ENCODE data around the gene PPME1.
A peak's percentile ranks its signal among the peaks of the same experiment; 100 is the strongest.

The PPME1 gene

GRCh38 chr11:74278103-74278502 lies 107.0 kb downstream of the PPME1 start:
- no peak overlapping the region for H3K4me2 ChIP-seq (ENCODE audit: low read length)
- no peak overlapping the region for H3K27ac ChIP-seq (ENCODE audit: low read depth, low read length)
- H2BK120ac ChIP-seq (ENCODE audit: low read depth, low read length): no peak overlapping the region
- no peak overlapping the region for H2AK5ac ChIP-seq (ENCODE audit: low read length)
- no peak overlapping the region for H4K8ac ChIP-seq (ENCODE audit: low read depth, low read length)
- no peak overlapping the region for H2BK15ac ChIP-seq (replicated peaks; ENCODE audit: low read depth)
- H4K5ac ChIP-seq (ENCODE audit: low read length): no peak overlapping the region
- H3K79me1 ChIP-seq (ENCODE audit: low read length): no peaks in the 10 kb centered on the region
- no peak overlapping the region for H3K23ac ChIP-seq (ENCODE audit: low read length)
- no peak overlapping the region for H3K4ac ChIP-seq (ENCODE audit: low read depth, low read length)
- H3K4me3 ChIP-seq (ENCODE audit: low read length): no peak overlapping the region
- H3K79me2 ChIP-seq (ENCODE audit: control insufficient read depth, insufficient read depth, low read length): no peaks in the 10 kb centered on the region
- H3K56ac ChIP-seq (ENCODE audit: low read length): no peak overlapping the region
- H3K27me3 ChIP-seq (ENCODE audit: insufficient read depth, low read length, poor library complexity): no peaks in the 10 kb centered on the region
- no peaks in the 10 kb centered on the region for H3K4me1 ChIP-seq (ENCODE audit: control insufficient read depth, low read depth, low read length)
- no CpG with 5 or more reads among the region's 2 CpGs for WGBS (ENCODE audit: extremely low coverage, insufficient coverage, low lambda C conversion rate)
- H3K36me3 ChIP-seq (ENCODE audit: control insufficient read depth, insufficient read depth, low read length): no peaks in the 10 kb centered on the region
- H2BK5ac ChIP-seq (ENCODE audit: low read length): no peak overlapping the region
- no peak for DNase-seq
- no peak overlapping the region for H3K9ac ChIP-seq (ENCODE audit: low read length)
- H3K18ac ChIP-seq (ENCODE audit: low read length): no peak overlapping the region

GRCh38 chr11:74278721-74279161 lies 107.7 kb downstream of the PPME1 start:
- DNase-seq: peak; percentile 22

GRCh38 chr11:74279256-74279655 lies 108.2 kb downstream of the PPME1 start:
- Histone ChIP-seq H4K8ac (ENCODE audit: low read depth, low read length) (no peak overlapping the region), H3K23ac (ENCODE audit: low read length) (no peak overlapping the region), H3K27me3 (ENCODE audit: insufficient read depth, low read length, poor library complexity) (no peaks in the 10 kb centered on the region), H4K5ac (ENCODE audit: low read length) (no peak overlapping the region), H3K27ac (ENCODE audit: low read depth, low read length) (no peak overlapping the region), H2AK5ac (ENCODE audit: low read length) (no peak overlapping the region), H3K56ac (ENCODE audit: low read length) (no peak overlapping the region), H3K79me1 (ENCODE audit: low read length) (no peaks in the 10 kb centered on the region), H2BK15ac (replicated peaks; ENCODE audit: low read depth) (no peak overlapping the region), H3K4me2 (ENCODE audit: low read length) (no peak overlapping the region), H2BK5ac (ENCODE audit: low read length) (no peak overlapping the region), H2BK120ac (ENCODE audit: low read depth, low read length) (no peak overlapping the region), H3K9ac (ENCODE audit: low read length) (no peak overlapping the region), H3K79me2 (ENCODE audit: control insufficient read depth, insufficient read depth, low read length) (no peaks in the 10 kb centered on the region), H3K4me3 (ENCODE audit: low read length) (no peak overlapping the region), H3K18ac (ENCODE audit: low read length) (no peak overlapping the region), H3K4me1 (ENCODE audit: control insufficient read depth, low read depth, low read length) (no peaks in the 10 kb centered on the region), H3K36me3 (ENCODE audit: control insufficient read depth, insufficient read depth, low read length) (no peaks in the 10 kb centered on the region), H3K4ac (ENCODE audit: low read depth, low read length) (no peak overlapping the region)
- no peak for DNase-seq
- no CpG with 5 or more reads among the region's 5 CpGs for WGBS (ENCODE audit: extremely low coverage, insufficient coverage, low lambda C conversion rate)

More at GRCh38 chr11:74278721-74279161, 107.7 kb downstream of the PPME1 start:
- no peak overlapping the region for H3K4ac ChIP-seq (ENCODE audit: low read depth, low read length)
- H3K9ac ChIP-seq (ENCODE audit: low read length): no peak overlapping the region
- H3K27me3 ChIP-seq (ENCODE audit: insufficient read depth, low read length, poor library complexity): no peaks in the 10 kb centered on the region
- no peak overlapping the region for H3K27ac ChIP-seq (ENCODE audit: low read depth, low read length)
- H2BK120ac ChIP-seq (ENCODE audit: low read depth, low read length): no peak overlapping the region
- H3K79me1 ChIP-seq (ENCODE audit: low read length): no peaks in the 10 kb centered on the region
- H4K8ac ChIP-seq (ENCODE audit: low read depth, low read length): no peak overlapping the region
- no peak overlapping the region for H2BK5ac ChIP-seq (ENCODE audit: low read length)
- no peaks in the 10 kb centered on the region for H3K79me2 ChIP-seq (ENCODE audit: control insufficient read depth, insufficient read depth, low read length)
- no peak overlapping the region for H4K5ac ChIP-seq (ENCODE audit: low read length)
- H2BK15ac ChIP-seq (replicated peaks; ENCODE audit: low read depth): no peak overlapping the region
- no peak overlapping the region for H3K18ac ChIP-seq (ENCODE audit: low read length)
- no peaks in the 10 kb centered on the region for H3K4me1 ChIP-seq (ENCODE audit: control insufficient read depth, low read depth, low read length)
- H2AK5ac ChIP-seq (ENCODE audit: low read length): no peak overlapping the region
- H3K4me3 ChIP-seq (ENCODE audit: low read length): no peak overlapping the region
- no peak overlapping the region for H3K56ac ChIP-seq (ENCODE audit: low read length)
- no peak overlapping the region for H3K4me2 ChIP-seq (ENCODE audit: low read length)
- H3K36me3 ChIP-seq (ENCODE audit: control insufficient read depth, insufficient read depth, low read length): no peaks in the 10 kb centered on the region
- H3K23ac ChIP-seq (ENCODE audit: low read length): no peak overlapping the region
- WGBS (ENCODE audit: extremely low coverage, insufficient coverage, low lambda C conversion rate): no CpG with 5 or more reads among the region's 1 CpG

GRCh38 chr11:74280494-74280893 lies 109.4 kb downstream of the PPME1 start:
- DNase-seq: no peak
- no peak overlapping the region for H2BK15ac ChIP-seq (replicated peaks; ENCODE audit: low read depth)
- no peak overlapping the region for H4K5ac ChIP-seq (ENCODE audit: low read length)
- H3K18ac ChIP-seq (ENCODE audit: low read length): no peak overlapping the region
- no peak overlapping the region for H3K27ac ChIP-seq (ENCODE audit: low read depth, low read length)
- no peaks in the 10 kb centered on the region for H3K79me1 ChIP-seq (ENCODE audit: low read length)
- H3K23ac ChIP-seq (ENCODE audit: low read length): no peak overlapping the region
- no peak overlapping the region for H2AK5ac ChIP-seq (ENCODE audit: low read length)
- H3K79me2 ChIP-seq (ENCODE audit: control insufficient read depth, insufficient read depth, low read length): no peaks in the 10 kb centered on the region
- no peak overlapping the region for H3K9ac ChIP-seq (ENCODE audit: low read length)
- no peak overlapping the region for H4K8ac ChIP-seq (ENCODE audit: low read depth, low read length)
- no peaks in the 10 kb centered on the region for H3K27me3 ChIP-seq (ENCODE audit: insufficient read depth, low read length, poor library complexity)
- no peaks in the 10 kb centered on the region for H3K36me3 ChIP-seq (ENCODE audit: control insufficient read depth, insufficient read depth, low read length)
- H3K4me1 ChIP-seq (ENCODE audit: control insufficient read depth, low read depth, low read length): no peaks in the 10 kb centered on the region
- no peak overlapping the region for H3K4me2 ChIP-seq (ENCODE audit: low read length)
- H3K56ac ChIP-seq (ENCODE audit: low read length): no peak overlapping the region
- H2BK5ac ChIP-seq (ENCODE audit: low read length): no peak overlapping the region
- H3K4me3 ChIP-seq (ENCODE audit: low read length): no peak overlapping the region
- no peak overlapping the region for H2BK120ac ChIP-seq (ENCODE audit: low read depth, low read length)
- H3K4ac ChIP-seq (ENCODE audit: low read depth, low read length): no peak overlapping the region

- no peaks in the 10 kb centered on the region for H3K27me3 ChIP-seq (ENCODE audit: insufficient read depth, low read length, poor library complexity)
- H3K79me2 ChIP-seq (ENCODE audit: control insufficient read depth, insufficient read depth, low read length): no peaks in the 10 kb centered on the region
- H4K5ac ChIP-seq (ENCODE audit: low read length): no peak overlapping the region
- no peak overlapping the region for H3K23ac ChIP-seq (ENCODE audit: low read length)
- DNase-seq: no peak
- no CpG with 5 or more reads among the region's 3 CpGs for WGBS (ENCODE audit: extremely low coverage, insufficient coverage, low lambda C conversion rate)
- no peak overlapping the region for H3K18ac ChIP-seq (ENCODE audit: low read length)
- no peak overlapping the region for H4K8ac ChIP-seq (ENCODE audit: low read depth, low read length)
- H2AK5ac ChIP-seq (ENCODE audit: low read length): no peak overlapping the region
- no peak overlapping the region for H3K27ac ChIP-seq (ENCODE audit: low read depth, low read length)
- no peak overlapping the region for H3K4me2 ChIP-seq (ENCODE audit: low read length)
- H3K36me3 ChIP-seq (ENCODE audit: control insufficient read depth, insufficient read depth, low read length): no peaks in the 10 kb centered on the region
- no peaks in the 10 kb centered on the region for H3K4me1 ChIP-seq (ENCODE audit: control insufficient read depth, low read depth, low read length)
- no peak overlapping the region for H3K4ac ChIP-seq (ENCODE audit: low read depth, low read length)
- no peak overlapping the region for H3K56ac ChIP-seq (ENCODE audit: low read length)
- H2BK15ac ChIP-seq (replicated peaks; ENCODE audit: low read depth): no peak overlapping the region
- H3K4me3 ChIP-seq (ENCODE audit: low read length): no peak overlapping the region
- H2BK5ac ChIP-seq (ENCODE audit: low read length): no peak overlapping the region
- no peak overlapping the region for H2BK120ac ChIP-seq (ENCODE audit: low read depth, low read length)
- H3K79me1 ChIP-seq (ENCODE audit: low read length): no peaks in the 10 kb centered on the region
- H3K9ac ChIP-seq (ENCODE audit: low read length): no peak overlapping the region
Observed at GRCh38 chr11:74282421-74282820, 111.3 kb downstream of the PPME1 start.

- Histone ChIP-seq H4K5ac (ENCODE audit: low read length) (no peak overlapping the region), H3K4ac (ENCODE audit: low read depth, low read length) (no peak overlapping the region), H3K4me3 (ENCODE audit: low read length) (no peak overlapping the region), H3K27me3 (ENCODE audit: insufficient read depth, low read length, poor library complexity) (no peaks in the 10 kb centered on the region), H3K9ac (ENCODE audit: low read length) (no peak overlapping the region), H2AK5ac (ENCODE audit: low read length) (no peak overlapping the region), H2BK15ac (replicated peaks; ENCODE audit: low read depth) (no peak overlapping the region), H3K36me3 (ENCODE audit: control insufficient read depth, insufficient read depth, low read length) (no peaks in the 10 kb centered on the region), H4K8ac (ENCODE audit: low read depth, low read length) (no peak overlapping the region), H3K79me2 (ENCODE audit: control insufficient read depth, insufficient read depth, low read length) (no peaks in the 10 kb centered on the region), H3K56ac (ENCODE audit: low read length) (no peak overlapping the region), H2BK120ac (ENCODE audit: low read depth, low read length) (no peak overlapping the region), H3K23ac (ENCODE audit: low read length) (no peak overlapping the region), H3K4me1 (ENCODE audit: control insufficient read depth, low read depth, low read length) (no peaks in the 10 kb centered on the region), H3K4me2 (ENCODE audit: low read length) (no peak overlapping the region), H3K18ac (ENCODE audit: low read length) (no peak overlapping the region), H2BK5ac (ENCODE audit: low read length) (no peak overlapping the region), H3K27ac (ENCODE audit: low read depth, low read length) (no peak overlapping the region), H3K79me1 (ENCODE audit: low read length) (no peaks in the 10 kb centered on the region)
- peak; percentile 10 for DNase-seq
- WGBS (ENCODE audit: extremely low coverage, insufficient coverage, low lambda C conversion rate): no CpG with 5 or more reads among the region's 5 CpGs
Observed at GRCh38 chr11:74282914-74283371, 111.9 kb downstream of the PPME1 start.
